Measurements from ENCODE around the gene IQSEC3.

GRCh38 chr12:120951-121350 is 54.4 kb downstream of the IQSEC3 start:
- TF ChIP-seq CTCF (IDR thresholded peaks at IDR 0.05; ENCODE audit: poor library complexity, severe bottlenecking): no peak
- no peak for TF ChIP-seq RAD21 (conservative IDR thresholded peaks at IDR 0.05)
- no peak for TF ChIP-seq EZH2 (IDR thresholded peaks at IDR 0.05; ENCODE audit: borderline replicate concordance, insufficient read depth, low read length, poor library complexity, severe bottlenecking)
- no peak for TF ChIP-seq POLR2AphosphoS5 (IDR thresholded peaks at IDR 0.05)
- TF ChIP-seq REST (IDR thresholded peaks at IDR 0.05; ENCODE audit: borderline replicate concordance): no peak
- no peak for TF ChIP-seq SMC3 (conservative IDR thresholded peaks at IDR 0.05; ENCODE audit: poor library complexity)

All from neural cell (in vitro differentiated cells).